GM12873 (cell line): ENCODE measurements around the gene SH3BGRL.

Experiments used
- CTCF ChIP-seq: IDR thresholded peaks from 2 replicates; pipeline ENCODE4 v1.5.1; 2012; ENCODE audit warnings: low read depth, mild to moderate bottlenecking, moderate library complexity, low read length, control low read depth; ENCODE audit not compliant: insufficient read depth; ENCODE audit errors: missing control alignments

Gene SH3BGRL

DNA sequence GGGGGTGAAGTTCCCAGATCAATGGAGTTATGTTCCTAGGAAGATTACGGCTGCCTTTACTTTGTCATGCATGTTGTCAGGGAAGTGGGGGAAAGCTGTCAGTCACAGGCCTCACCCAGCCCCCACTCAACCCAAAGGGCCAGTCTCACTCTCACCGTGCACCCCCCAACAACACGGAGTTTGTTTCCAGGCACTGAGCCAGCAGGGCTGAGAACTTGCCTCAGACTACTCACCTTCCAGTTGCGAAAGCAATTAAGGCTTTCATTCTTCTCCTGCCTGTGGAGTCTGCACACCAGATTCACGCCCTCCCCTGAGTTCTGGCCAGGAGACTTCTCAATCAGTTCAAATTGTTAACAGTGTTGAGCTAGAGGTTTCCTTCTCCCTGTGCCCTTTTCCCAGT is 114.3 kb downstream of the SH3BGRL start:
- TF ChIP-seq CTCF, result no peak

DNA sequence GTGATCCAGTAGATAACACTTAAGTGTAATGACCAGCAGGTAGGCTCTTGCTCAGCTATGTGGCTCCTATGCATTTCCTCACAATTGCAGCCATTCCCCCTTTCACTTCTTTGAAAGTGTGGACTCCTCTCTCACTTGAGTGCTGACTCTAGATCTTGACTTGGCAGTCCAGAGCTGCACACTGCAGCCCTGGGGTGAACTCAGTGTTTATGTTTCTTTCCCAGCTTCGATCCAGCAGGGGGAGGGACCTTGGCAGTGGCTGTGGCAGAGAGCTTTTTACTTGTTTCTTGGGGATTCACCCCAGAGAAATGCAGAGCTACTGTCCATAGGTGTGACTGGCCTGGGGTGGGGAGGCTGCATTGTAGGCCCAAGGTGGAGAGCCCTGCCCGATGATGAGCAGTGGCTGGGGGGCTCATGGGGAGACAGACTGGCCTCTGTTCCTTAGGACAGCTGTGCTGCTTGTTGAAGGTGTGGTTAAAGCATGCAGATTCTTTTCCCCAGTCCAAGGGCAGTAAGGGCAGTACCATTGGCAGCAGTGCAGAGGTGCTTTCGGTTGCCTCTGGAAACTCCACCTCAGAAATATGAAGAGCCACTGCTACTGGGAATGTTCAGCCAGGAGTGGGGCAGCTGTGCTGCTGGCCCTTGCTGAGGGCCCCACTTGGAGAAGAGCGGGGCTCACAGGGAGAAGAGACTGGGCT is 134.7 kb downstream of the SH3BGRL start:
- TF ChIP-seq CTCF, result no peak

DNA sequence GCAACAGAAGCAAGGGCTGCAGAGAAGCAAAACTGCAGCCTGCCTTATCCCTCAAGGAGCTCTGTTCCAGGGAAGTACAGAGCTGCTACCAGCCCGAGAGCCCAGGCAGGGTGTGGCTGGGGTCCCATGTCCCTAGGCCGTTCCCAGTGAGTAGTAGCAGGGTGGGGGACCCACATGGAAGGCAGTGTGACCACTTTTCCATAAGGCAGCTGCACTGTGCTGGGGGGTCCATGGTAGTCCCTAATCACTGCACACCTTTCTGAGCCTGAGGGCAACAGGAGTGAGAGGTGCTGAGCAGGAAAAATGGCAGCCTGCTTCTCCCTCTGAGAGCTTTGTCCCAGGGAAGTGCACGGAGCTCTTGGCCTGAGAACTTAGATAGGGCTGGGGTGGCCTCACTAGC is 135.9 kb downstream of the SH3BGRL start:
- TF ChIP-seq CTCF, result no peak

- no peak for TF ChIP-seq CTCF
These were observed 137.0 kb downstream of the SH3BGRL start for GRCh38 chrX:81338924-81339323.
